ENCODE measurements around the gene KRTAP5-1. TPM values are rescaled to one million over a fixed set of nuclear protein-coding genes. Genes with fewer than 3 reads are reported as not detected.

Gene KRTAP5-1
- total RNA-seq, 1 experiment from 2014 or later, result not detected

DNA sequence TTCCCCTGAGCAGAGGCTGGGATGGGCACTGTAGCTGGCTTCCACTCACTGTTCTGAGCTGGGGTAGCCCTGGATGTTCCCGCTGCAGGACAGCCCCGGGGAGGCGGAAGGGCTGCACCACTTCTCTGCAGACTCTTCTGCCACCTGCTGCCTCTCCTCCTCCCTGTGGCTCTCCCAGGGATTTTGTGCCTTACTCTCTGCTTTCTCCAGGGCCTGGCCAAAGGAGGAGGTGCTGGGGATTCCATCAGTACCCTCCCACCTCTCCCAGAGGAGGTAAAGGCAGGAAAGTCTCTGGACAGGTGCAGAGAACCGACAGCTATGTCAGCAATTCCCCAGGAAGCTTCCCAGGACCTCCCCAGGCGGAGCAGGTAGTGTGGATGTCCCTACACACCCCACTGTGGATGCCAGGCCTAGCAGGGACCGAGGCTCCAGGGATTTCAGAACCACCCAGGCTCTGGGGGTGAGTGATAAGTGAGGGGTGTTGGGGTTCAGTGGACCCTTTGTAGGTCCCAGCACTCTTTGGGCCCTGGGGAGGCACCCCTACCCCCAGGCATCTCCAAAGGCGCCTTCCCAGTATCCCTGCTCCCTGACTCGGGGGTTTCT is 24.3 kb downstream of the KRTAP5-1 start:
- DNase-seq (ENCODE audit: low read depth), result no peak

DNA sequence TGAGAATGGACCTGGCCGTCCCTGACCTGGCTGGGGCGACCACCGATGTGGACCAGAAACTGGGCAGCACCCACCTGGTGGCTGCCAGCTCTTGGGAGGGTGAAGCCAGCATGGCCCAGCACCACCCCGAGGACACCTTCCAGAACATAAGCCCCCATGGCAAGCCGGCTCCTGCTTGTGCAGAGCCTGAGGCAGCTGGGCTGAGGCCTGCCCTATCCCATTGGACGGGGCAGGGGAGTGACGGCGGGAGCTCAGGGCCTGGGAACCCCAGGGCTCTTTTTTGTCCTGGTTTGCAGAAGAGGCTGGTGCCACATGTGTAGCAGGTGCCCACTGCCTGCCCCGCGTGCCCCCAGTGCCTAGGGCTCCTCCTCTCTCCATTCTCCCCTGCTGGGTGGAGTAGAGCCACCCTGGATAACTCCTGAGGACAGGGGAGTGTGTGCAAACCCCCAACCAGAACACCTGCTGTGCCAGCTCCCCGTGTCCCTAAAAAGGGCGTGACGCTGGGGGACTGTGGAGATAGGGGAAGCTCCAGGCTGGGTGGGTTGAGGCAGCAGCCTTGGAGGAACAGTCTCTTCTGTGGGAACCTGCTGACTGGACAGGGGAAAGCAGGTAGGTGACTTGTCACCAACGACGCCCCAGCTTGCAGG is 25.0 kb downstream of the KRTAP5-1 start:
- DNase-seq (ENCODE audit: low read depth), result no peak

DNA sequence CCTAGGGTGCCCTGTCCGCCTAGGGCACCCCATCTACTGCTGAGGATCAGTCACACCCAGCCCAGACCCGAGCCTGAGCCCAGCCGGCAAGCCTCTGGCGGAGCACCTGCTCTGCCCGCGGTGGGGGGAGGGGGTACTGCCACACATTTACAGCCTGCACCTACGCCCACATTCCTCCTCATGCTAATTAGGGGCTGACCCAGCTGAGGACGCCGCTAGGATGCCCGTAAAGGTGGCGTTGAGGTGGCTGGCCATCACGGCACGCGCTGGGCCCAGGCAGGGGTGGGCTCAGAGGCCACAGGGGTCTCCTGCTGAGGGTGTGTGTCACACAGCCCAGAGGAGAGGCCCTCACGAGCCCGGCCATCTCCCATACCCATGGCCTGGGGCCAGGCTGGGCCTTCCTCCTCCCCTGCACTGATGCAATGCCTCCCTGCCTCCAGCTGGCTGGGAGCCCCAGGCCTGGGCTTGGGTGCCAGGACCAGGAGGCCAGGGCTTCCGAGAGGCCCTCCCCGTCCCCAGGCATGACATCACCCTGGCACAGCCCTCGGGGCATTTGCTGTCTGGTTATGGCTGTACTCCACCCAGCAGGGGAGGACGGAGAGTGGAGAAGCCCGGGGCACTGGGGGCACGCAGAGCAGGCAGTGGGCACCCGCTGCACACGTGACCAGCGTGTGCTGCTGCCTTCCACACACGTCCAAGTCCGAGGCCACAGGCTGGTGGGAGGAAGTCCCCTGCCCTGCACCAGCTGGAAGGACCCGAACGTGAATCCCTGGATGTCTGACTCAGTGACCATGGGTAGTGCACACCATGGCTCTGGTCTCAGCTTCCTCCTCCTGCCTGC is 25.8 kb downstream of the KRTAP5-1 start:
- DNase-seq (ENCODE audit: low read depth), result peak; percentile 98

DNA sequence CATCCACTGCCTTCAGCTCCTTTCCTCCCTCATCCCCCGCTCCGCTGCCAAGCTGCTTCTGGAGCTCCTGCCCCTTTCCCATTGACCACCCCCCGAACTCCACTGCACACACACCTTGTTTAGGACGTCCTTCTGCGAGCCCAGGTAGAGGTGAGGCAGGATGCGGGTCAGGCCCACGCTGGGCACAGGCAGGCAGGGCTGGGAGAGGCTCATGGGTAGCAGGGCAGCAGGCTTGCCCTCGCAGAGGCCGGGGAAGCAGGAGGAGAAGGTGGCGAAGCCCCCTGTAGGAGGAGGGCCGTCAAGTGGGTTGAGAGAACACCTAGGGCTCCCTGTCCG is 26.3 kb downstream of the KRTAP5-1 start:
- DNase-seq (ENCODE audit: low read depth), result no peak

DNA sequence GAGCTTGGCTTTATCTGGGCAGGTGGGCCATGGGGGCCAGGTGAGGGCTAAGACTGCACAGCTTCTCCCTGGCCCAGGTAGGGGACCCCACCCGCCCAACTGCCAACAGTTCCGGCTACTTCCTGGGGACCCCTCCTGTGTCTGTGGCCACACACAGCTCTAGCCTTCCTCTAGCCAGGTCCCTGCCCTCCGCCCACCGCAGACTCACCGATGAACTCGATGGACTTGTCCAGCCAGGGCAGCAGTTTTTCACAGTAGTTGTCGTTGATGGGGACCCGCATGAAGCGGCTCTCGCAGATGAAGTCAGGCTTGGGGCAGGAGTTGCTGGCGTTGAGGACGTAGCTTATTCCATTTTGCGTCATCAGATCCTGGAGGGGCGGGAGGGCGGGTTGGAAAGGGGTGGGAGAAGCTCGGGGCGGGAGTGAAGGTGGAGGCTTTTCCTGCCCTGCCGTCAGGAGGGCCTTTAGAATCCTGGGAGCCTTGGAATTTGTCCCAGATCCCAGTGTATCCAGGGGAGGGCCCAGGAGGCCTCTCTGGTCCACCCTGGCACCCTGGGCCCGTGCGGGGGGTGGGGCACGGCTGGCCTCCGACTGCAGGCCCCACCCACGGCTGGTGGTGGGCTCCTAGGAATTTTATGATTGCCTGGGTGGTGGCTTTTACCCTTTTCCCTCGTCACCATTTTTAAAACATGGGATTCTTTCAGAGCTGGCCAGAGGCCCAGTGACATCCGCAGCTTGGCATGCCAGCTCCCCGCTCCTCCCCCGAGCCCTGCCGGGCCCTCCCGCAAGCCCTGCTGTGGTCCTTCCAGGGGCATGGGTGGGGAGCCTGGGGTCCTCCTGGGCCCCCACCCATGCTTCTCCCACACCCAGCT is 26.9 kb downstream of the KRTAP5-1 start:
- peak; percentile 87 for DNase-seq (ENCODE audit: low read depth)

DNA sequence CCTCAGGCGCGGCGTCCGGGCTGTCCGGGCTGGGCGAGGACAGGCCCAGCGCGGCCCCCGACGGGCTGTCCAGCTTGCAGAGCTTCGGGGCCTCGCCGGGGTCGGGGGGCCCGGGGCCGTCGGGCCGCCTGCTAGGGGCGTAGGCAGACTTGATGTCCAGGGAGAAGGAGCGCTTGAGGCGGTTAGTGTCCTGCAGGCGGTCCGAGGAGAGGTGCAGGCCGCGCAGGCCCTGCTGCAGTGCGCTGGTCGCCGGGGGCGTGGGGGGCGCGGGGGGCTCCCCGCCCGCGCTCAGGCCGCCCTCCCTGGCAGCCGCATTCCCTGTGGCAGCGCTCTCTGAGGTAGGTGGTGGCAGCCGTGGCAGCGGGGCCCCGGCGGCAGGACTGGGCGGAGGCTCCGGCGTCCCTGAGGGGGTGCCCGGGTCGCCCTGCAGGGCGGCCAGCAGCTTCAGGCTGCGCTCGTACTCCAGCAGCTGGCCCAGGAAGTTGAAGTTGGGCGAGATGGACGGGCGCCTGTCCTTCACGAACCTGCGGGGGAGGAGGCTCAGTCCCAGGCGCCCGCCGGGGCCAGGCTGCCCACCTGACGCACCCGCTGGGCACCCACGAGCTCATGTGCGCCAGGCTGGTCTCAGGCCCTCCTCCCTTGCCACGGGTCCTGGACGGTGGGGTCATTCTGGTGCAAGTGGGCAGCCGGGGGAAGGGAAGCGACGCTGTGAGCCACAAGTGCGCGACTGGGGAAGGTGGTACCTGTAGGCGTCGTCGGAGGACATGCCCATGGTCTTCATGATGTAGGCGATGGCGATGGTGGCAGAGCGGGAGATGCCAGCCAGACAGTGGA is 27.8 kb downstream of the KRTAP5-1 start:
- DNase-seq (ENCODE audit: low read depth), result no peak

DNA sequence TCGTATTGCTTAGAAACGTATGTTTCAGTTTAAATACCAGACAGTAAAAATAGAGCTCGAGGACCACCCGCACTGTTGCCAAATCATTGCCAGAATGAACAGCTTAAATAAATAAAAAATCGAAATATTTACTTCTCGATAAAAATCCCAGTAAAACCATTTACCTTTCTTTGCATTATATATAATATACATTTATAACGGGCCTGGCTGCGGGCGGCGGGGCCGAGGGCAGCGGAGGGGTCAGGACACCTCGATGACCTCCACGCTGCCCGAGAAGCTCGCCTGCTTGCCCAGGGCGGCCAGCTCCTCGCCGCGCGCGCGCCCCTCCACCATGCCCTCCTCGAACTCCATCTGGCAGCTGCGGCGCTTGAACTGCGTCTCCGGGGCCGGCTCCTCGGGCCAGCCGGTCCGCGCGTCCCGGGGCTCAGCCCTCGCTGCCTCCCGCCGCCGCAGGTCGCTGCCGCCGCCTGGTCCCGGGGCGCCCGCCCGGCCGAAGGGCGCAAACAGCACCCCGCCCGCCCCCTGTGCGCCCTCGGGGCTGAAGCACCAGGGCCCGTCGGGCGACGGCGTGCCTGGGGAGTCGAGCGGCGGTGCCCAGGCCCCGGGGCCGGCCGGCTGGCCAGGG is 28.7 kb downstream of the KRTAP5-1 start:
- no peak for DNase-seq (ENCODE audit: low read depth)

DNA sequence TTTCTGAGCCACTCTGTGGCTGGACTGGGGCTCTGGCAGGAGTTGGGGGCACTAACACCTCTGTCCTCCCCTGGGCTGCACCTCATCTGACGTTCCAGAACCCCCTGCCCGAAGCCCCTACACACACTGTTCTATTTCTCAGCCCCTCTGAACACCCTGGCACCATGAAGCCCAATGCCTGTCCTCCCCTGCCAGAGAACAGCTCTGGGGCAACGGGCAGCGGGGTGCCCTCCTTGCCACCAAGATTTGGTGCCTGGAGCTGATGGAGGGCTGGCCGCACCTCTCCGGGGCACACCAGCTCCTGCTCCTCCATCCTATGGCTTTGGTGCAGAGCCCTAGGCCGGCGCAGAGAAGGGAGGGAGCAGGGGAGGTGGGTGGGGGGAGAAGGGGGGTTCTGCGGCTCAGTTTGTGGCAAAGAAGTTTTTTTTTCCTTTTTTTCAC is 29.4 kb downstream of the KRTAP5-1 start:
- no peak for DNase-seq (ENCODE audit: low read depth)

DNA sequence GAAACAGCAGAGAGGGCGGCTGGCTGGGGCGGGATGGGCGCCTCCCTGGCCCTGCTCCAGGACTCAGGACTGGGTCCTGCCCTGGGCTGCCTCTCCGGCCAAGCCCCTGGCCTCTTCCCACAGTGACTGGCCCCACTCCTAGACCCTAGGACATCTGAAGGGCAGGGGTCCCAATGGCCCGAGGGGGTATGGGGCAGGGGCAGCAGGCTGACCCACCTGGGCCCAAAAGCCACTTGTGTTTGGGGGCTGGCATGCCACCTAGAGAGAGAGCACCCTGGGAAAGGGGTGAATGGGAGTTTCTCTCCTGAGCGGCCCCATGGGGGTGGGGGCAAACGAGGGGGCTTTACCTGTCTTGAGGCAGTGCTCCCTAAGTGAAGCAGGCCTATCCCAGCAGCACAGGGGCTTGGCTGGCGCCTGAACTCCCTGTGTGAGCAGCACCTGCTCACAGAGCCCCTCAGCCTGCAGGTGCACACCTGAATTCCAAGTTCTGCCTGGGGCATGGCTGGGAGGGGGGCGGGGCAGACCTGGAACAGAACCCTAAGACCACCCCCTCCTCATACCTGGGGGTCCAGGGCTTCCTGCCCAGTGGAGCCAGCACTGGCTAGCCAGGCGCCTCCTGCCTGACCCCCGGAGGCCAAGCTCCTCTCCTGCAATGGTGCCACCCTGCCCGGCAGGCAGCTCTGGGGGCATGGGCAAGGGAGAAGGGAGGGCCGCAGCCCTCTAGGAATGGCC is 29.9 kb downstream of the KRTAP5-1 start:
- DNase-seq (ENCODE audit: low read depth), result no peak

DNA sequence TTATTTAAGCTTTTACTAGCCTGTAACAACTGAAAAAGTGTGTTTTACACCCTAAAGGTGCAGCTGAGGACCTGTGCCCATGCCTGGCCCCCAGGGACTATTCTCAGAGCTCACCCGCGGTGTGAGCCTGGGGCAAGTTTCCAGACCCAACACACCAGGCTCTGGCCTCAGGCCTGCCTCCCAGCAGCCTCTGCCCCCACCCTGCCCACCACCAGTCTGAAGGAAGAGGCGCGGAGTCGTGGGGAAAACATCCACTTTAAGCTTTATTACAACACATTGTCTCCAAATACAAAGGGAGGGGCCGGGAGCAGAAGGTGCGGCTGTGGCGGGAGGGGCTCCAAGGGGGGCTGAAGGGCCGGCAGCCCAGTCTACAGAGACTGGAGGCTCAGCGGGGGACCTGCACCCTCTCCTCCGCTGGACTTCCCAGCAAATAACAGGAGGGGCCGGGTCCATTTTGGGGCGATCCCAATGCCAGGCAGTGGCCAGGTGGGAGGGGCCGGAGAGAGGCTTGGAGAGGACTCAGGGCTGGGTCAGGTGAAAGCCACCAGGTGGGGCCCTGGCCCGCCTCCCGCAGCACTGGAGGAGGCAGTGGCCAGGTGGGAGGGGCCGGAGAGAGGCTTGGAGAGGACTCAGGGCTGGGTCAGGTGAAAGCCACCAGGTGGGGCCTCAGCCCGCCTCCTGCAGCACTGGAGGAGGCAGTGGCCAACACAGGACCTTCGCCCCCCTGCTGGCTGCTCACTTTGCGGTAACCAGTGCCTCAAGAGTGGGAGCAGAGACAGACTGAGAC is 31.1 kb downstream of the KRTAP5-1 start:
- no peak for DNase-seq (ENCODE audit: low read depth)

DNA sequence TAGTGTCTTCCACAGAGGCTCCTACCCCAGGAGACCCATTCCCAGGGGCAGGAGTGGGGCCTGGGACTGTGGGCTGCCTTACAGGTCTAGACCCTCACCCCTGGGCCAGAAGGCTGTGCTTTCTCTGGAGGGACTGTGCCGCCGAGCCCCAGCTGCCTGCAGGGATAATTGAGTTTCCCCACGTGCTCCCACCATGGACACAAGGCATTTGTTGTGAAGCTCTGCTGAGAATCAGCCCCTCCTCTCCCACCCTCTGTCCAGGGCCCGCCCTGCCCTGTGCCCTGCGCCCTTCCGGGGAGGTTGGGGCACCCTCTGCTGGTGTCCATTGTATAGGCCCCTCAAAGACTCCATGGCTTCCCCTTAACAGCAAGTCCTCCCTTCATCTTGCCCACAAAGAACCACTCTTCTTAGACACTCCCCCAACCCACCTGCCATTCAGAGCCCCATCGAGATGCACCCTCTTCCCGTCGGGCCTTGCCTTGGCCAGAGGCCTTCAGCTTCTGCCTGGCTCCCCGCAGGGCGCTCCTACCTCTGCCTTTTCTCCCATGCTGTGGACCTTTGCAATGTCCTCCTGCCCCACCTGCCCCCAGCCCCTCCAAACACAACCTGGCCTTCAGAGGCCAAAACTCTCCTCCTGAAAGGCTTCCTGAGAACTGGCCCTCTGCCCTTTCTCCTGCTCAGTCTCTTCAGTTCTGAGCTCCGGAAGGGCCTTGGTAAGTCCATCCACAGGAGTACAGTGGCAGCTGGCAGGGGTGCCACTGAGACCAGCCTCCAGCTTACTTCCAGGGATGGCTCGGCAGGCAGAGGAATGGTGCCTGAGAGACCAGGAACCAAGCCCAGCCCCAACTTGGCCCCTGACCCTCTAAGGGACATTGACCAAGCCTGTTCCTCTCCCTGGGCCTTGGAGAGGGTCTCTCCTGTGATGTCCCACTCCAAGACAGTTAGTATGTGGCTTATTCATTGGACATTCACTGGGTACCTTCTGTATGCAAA is 35.4 kb downstream of the KRTAP5-1 start:
- no peak for DNase-seq (ENCODE audit: low read depth)

DNA sequence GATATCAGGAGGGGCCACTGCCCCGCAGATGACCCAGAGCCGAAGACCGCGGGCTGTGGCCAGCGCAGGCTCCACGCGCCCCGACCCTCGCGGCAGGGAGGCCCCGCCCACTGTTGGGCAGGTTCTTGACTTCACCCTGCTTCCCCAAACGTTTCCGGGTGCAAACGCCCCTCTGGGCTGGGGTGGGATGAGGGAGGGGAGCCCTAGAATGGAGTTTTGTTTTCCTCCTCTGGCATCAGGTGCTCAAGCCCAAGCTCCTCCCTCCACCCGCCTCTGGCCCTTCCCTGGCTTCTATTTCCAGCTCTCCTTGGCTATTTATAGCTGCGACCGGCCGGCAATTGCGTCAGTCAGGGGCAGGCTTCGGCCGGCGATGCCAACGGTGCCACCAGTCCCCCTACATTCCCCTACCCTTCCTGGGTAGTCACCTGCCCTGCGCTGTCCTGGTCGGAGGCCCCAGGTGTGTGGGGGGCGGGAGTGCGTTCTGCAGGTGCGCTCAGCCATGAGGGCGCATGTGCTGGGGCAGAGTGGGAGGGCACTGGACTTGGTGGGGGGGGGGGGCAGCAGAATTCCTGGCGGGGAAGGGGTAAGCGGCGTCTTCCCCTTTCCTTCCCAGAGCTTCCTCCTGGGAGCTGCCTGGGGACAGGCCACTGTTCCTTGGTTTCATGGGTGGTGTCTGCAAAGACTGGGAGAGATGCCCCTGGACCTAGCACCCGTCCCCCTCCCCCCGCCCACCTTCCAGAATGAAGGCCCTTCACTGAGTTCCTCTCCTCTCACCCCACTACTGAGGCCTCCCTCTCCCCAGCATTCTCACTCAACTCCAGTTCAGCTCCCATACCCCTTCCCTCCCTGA is 36.6 kb downstream of the KRTAP5-1 start:
- DNase-seq (ENCODE audit: low read depth), result peak; percentile 74

DNA sequence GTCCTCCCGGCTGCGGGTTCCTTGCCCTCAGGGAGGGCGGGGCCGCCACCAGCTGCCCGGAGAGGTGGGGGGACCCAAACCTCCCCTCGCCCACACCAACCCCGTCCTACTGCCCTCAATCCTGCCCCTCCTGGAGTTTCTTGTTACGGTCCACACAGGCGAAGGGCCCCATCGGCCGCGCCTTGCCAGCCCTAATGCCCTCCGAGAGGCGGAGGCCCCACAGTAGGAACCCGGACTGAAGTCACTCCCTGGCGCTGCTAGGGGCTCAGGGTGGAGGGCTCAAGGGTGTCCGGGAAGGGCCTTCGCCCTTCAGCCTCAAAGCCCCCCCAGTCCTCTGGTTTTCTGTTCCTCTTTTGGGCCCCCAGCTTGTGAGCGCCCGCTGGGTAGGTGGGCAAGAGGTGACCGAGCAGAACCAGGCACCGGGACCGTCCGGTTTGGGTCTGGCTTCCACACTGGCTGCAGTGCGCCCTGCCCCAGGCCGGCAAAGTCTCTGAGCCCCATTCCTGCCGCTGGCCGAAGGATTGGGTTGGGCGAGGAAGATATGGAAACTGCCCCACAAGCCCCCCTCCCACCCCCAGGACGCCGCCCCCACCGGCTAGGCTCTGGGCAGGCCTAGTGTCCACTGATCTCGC is 37.5 kb downstream of the KRTAP5-1 start:
- DNase-seq (ENCODE audit: low read depth), result no peak

DNA sequence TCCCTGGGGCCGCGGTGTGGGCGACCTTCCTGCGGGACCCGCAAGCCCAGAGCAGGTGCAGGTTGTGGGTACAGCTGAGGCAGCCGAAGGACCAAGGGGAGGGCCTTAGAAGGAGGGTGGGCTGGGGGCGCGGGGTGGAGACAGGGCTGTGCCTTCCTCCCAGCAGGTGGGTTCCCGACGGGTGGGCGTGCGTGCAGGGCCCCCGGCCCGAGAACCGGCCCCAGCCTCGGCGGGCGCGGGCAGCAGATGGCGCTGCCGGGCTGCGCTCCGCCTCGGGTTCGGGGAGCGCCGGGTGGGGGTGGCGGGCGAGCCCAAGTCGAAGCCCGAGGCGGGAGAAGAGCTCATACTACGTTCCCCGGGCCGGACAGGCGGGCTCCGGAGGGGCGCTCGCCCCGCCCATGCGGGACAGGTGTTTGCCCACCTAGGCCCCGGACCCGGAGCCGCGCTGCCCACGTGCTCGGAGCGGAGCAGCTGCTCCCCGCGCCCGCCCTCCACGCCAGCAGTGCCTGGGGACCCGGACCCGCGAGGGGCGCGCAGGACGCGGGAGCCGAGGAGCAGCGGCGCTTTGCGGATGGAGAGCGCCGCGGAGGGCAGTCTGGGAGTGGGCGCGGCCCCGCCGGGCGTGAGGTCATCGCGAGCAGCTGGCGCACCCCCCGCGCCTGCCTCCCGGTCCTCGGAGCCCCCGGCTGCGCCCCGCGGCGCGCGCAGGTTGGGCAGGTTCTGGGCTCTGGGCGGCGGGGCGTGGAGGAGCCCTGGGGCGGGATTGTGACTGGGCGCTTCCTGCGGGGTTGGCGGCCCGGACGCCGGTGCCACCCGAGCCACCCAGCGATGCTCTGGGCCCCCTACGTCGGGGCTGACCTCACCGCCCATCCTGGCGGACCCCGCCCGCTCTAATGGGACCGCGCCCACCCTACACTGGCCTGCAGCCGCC is 38.3 kb downstream of the KRTAP5-1 start:
- DNase-seq (ENCODE audit: low read depth), result peak; percentile 49

DNA sequence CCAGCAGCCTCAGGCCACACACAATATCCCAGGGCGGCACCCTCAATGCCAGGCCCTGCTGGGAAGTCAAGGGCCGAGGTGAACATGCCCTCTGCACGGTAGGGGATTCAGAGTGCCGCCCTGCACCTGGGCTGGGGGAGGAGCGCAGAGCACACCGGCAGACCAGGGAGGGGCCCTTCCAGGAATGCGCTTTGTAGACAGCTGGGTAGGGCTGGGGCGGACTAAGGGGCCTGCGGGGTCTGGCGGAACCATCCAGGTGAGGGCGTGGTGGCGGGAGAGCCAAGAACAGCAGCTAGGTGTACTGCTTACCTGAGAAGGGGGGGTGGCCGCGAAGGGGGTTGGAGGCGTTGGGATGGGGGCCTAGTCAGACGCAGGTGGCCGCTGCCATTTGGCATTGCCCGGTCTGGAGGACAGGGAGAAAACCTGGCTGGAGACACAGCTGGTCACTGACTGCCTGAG is 39.0 kb downstream of the KRTAP5-1 start:
- DNase-seq (ENCODE audit: low read depth), result no peak
